K562 (cell line): ENCODE data around the gene SEMA6C. TPM values are rescaled to one million over a fixed set of nuclear protein-coding genes. Genes with fewer than 3 reads are reported as not detected.
A peak's percentile ranks its signal among the peaks of the same experiment; 100 is the strongest.

Experiments used
- ATAC-seq: fragments of 200-7000 bp; cut with Tn5 transposase; 3 replicates; pipeline ENCODE4 v1.9.1; 2020; ENCODE audit warnings: moderate library complexity
- BruUV-seq: library from RNA; stranded (reverse); fragments of 400-500 nt; replicated peaks from 2 replicates; lab custom pipeline; 2021; lab: Mats Ljungman, UMichigan
- CTCF ChIA-PET: fragments of 300-600 bp; formaldehyde crosslinking; extraction: SDS; loops from one replicate; lab custom pipeline; 2021; ENCODE audit warnings: low intra/inter-chr PET ratio; lab: Yijun Ruan, JAX
- POLR2A ChIA-PET: fragments of 300-600, 350-650 bp; sonication (Branson Sonifier 250); formaldehyde crosslinking; extraction: SDS; loops from one replicate; lab custom pipeline; 2021; ENCODE audit warnings: antibody characterized with exemption, inconsistent platforms; lab: Yijun Ruan, JAX
- DNase-seq, 4 experiments: peaks; one replicate each; pipeline versions ENCODE4 v3.0.0 to v3.0.0-alpha.2; 2011 to 2018; ENCODE audit warnings: low spot score in 3 of 4, mixed read lengths in 3 of 4; ENCODE audit errors: extremely low read depth in 1 of 4
- FAIRE-seq: peaks from 2 replicates; lab custom pipeline; 2011; peaks lifted over from hg19 to GRCh38; lab: Jason Lieb, UNC
- H2AFZ ChIP-seq: 2 replicates; pipeline ENCODE4 v1.6.0; 2011; ENCODE audit warnings: low read depth, low read length, control low read depth, inconsistent platforms
- H3K27ac ChIP-seq: fragments of 200-600 bp; 3 replicates; pipeline ENCODE4 v1.8.0; 2011; ENCODE audit warnings: low read depth, mild to moderate bottlenecking, control low read depth, inconsistent platforms, low read length, moderate library complexity, mixed read lengths; ENCODE audit errors: extremely low read depth
- H3K27me3 ChIP-seq, 2 experiments: fragments of 300-600 bp in 1 of 2; 2 replicates in 1 of 2; 3 replicates in 1 of 2; pipeline versions ENCODE4 v1.6.0 to v1.8.0; 2011; ENCODE audit warnings: inconsistent platforms in 2 of 2, low read length in 2 of 2, mild to moderate bottlenecking in 1 of 2, mixed read lengths in 1 of 2, moderate library complexity in 1 of 2; ENCODE audit not compliant: control insufficient read depth in 2 of 2, insufficient read depth in 2 of 2
- H3K36me3 ChIP-seq: fragments of 300-600 bp; 3 replicates; pipeline ENCODE4 v1.8.0; 2011; ENCODE audit warnings: mild to moderate bottlenecking, low read length, inconsistent platforms; ENCODE audit not compliant: control insufficient read depth, insufficient read depth
- H3K4me1 ChIP-seq, 2 experiments: fragments of 200-600 bp in 1 of 2; replicated peaks in 1 of 2; 2 replicates in 1 of 2; 3 replicates in 1 of 2; pipeline versions ENCODE4 v1.5.1 to v1.8.0; 2011; ENCODE audit warnings: inconsistent platforms in 2 of 2, low read length in 2 of 2, mild to moderate bottlenecking in 1 of 2, mixed read lengths in 1 of 2, moderate library complexity in 1 of 2; ENCODE audit not compliant: control insufficient read depth in 2 of 2, insufficient read depth in 2 of 2
- H3K4me2 ChIP-seq: 2 replicates; pipeline ENCODE4 v1.6.1; 2011; ENCODE audit warnings: low read length, control low read depth, inconsistent platforms, mixed read lengths; ENCODE audit not compliant: insufficient read depth
- H3K4me3 ChIP-seq: fragments of 200-600 bp; sonication (generic), shearing (Covaris generic); 2 replicates; pipeline ENCODE4 v1.5.1; 2016; ENCODE audit warnings: control low read depth, inconsistent platforms
- H3K79me2 ChIP-seq: fragments of 200-600 bp; 3 replicates; pipeline ENCODE4 v1.8.0; 2011; ENCODE audit warnings: low read length, inconsistent platforms; ENCODE audit not compliant: control insufficient read depth, insufficient read depth
- H3K9ac ChIP-seq, 2 experiments: 2 replicates each; pipeline versions ENCODE4 v1.6.0 to v1.6.1; 2011; ENCODE audit warnings: low read depth in 2 of 2, low read length in 2 of 2, control low read depth in 1 of 2, inconsistent platforms in 1 of 2, mild to moderate bottlenecking in 1 of 2, mixed read lengths in 1 of 2; ENCODE audit not compliant: insufficient read depth in 1 of 2
- H3K9me1 ChIP-seq: one replicate; pipeline ENCODE4 v1.6.0; 2011; ENCODE audit warnings: inconsistent platforms, mild to moderate bottlenecking, low read length, moderate library complexity; ENCODE audit not compliant: control insufficient read depth, insufficient read depth
- H3K9me3 ChIP-seq: replicated peaks from 2 replicates; pipeline ENCODE4 v1.5.1; 2011; ENCODE audit warnings: low read depth, low read length, inconsistent platforms; ENCODE audit not compliant: control insufficient read depth, insufficient read depth
- H4K20me1 ChIP-seq: replicated peaks from 2 replicates; pipeline ENCODE4 v1.6.1; 2011; ENCODE audit warnings: low read length, inconsistent platforms, mixed read lengths; ENCODE audit not compliant: control insufficient read depth, insufficient read depth
- ARID4B ChIP-seq: sonication (generic); formaldehyde crosslinking; IDR thresholded peaks from 2 replicates; pipeline ENCODE4 v1.8.0; 2022; ENCODE audit warnings: mild to moderate bottlenecking, missing genetic modification reagents
- FOXJ2 ChIP-seq: fragments of 200-800 bp; sonication (Bioruptor generic); IDR thresholded peaks from 2 replicates; pipeline ENCODE4 v1.6.1; 2016; ENCODE audit warnings: missing genetic modification characterization, missing compliant biosample characterization
- MCM7 ChIP-seq, 2 experiments: fragments of 450-650 bp; IDR thresholded peaks; 2 replicates each; pipeline ENCODE4 v1.6.1; 2016 to 2018
- RHOXF2B ChIP-seq: fragments of 250-450 bp; sonication (Bioruptor Pico); conservative IDR thresholded peaks from 2 replicates; pipeline ENCODE4 v1.5.1; 2021
- TBP ChIP-seq: optimal IDR thresholded peaks from 2 replicates; pipeline ENCODE3; 2011; ENCODE audit warnings: low read depth, low read length, improper control_type of control experiment
- ZBTB7A ChIP-seq: IDR thresholded peaks from 2 replicates; pipeline ENCODE4 v1.6.1; 2011; ENCODE audit warnings: low read depth, mild to moderate bottlenecking, low read length, moderate library complexity, borderline replicate concordance; ENCODE audit not compliant: control insufficient read depth
- ZKSCAN1 ChIP-seq: fragments of 150-350 bp; IDR thresholded peaks from 2 replicates; pipeline ENCODE4 v1.6.1; 2016; ENCODE audit warnings: low read depth, low read length
- WGBS: fragments of 100-300 bp; shearing (Covaris generic); methylation state at CpG from one replicate; pipeline ENCODE4 v1.1.6; 2016; ENCODE audit warnings: low coverage, mixed read lengths; ENCODE audit not compliant: insufficient coverage; ENCODE audit errors: missing lambda C conversion rate; 5-methylcytosine and 5-hydroxymethylcytosine counted together
- in situ Hi-C: fragments of 300-500 bp; cut with MboI; formaldehyde crosslinking; loops from 4 replicates; pipeline ENCODE4 v1.15.0; 2018; ENCODE audit warnings: inconsistent platforms, mixed read lengths
- intact Hi-C: fragments of 100-400 bp; cut with micrococcal nuclease; formaldehyde crosslinking; loops from 2 replicates; pipeline ENCODE4 v1.14.2; 2022
- polyA plus RNA-seq, 8 experiments: library from polyadenylated mRNA; depleted of rRNA in 4 of 8; stranded (reverse) in 5 of 8; unstranded in 3 of 8; fragments of >200 nt; fragmentation: Nextera tagmentation in 2 of 8; fragmentation: Illumina TruSeq in 1 of 8; extraction: Ambion mirVana in 2 of 8; extraction: Trizol in 1 of 8; gene quantifications; 2 replicates each; pipeline versions ENCODE4 v1.2.1 to v1.2.3, GENCODE V29; 2011 to 2014; ENCODE audit warnings: inconsistent platforms in 1 of 8, missing spikeins in 1 of 8
- total RNA-seq, 7 experiments: library from RNA; depleted of rRNA in 6 of 7; stranded (reverse); fragments of >200 nt in 6 of 7; fragmentation: Illumina TruSeq in 2 of 7; extraction: Trizol in 2 of 7; gene quantifications; 2 replicates each; pipeline versions ENCODE4 v1.2.1 to v1.2.3, GENCODE V29; 2011 to 2021; ENCODE audit warnings: low replicate concordance in 1 of 7

Gene SEMA6C
- total and polyA plus RNA-seq, 9 of the 15 experiments (the other 6 are each of a cell fraction or from before 2014, with no cell fraction given) = 0.03 to 4.6 (median 0.95) TPM

GRCh38 chr1:151132335-151133017 is 14.0 kb downstream of the SEMA6C start:
- FAIRE-seq = no peak
- 78% methylated on average over 16 of the region's 74 CpGs for WGBS
- Histone ChIP-seq H3K4me1 (peaks cover 0 to 20% of the 10 kb centered on the region in 2 experiments; a peak in 2 of 5 replicates), H3K27ac (no peak overlapping the region), H4K20me1 (no peaks in the 10 kb centered on the region), H3K36me3 (no peaks in the 10 kb centered on the region), H3K27me3 (no peaks in the 10 kb centered on the region), H3K4me3 (no peak overlapping the region), H3K9me3 (no peaks in the 10 kb centered on the region), H3K9me1 (no peaks in the 10 kb centered on the region), H3K79me2 (no peaks in the 10 kb centered on the region), H3K9ac (no peak overlapping the region), H2AFZ (no peak overlapping the region), H3K4me2 (no peak overlapping the region)
- CTCF ChIA-PET = no interaction called here
- BruUV-seq = no TSS peak
- in situ Hi-C loops (no loop called here), intact Hi-C loops (no loop called here)
- no peak for TF ChIP-seq TBP
- TF ChIP-seq ZBTB7A = peak; percentile 37; the same call in 1 of the 2 replicates
- POLR2A ChIA-PET = no interaction called here
- DNase-seq = peak in 2 of 4 experiments; percentile 16 to 33
- no peak for ATAC-seq

- ChIA-PET POLR2A (interaction anchor here (0.7 to 1.7 kb wide), 5 partner anchors 12 to 62 kb away, joined by 3 to 6 read pairs (median 3); no protein-coding TSS in a partner anchor), CTCF (no interaction called here)
- H3K4me2 ChIP-seq = no peak overlapping the region
- no peak overlapping the region for H3K27ac ChIP-seq
- no TSS peak for BruUV-seq
- no peaks in the 10 kb centered on the region for H3K9me1 ChIP-seq
- no peak for FAIRE-seq
- no peak overlapping the region for H3K9ac ChIP-seq
- intact Hi-C loops (no loop called here), in situ Hi-C loops (no loop called here)
- ATAC-seq = no peak
- no peaks in the 10 kb centered on the region for H3K79me2 ChIP-seq
- H4K20me1 ChIP-seq = no peaks in the 10 kb centered on the region
- WGBS = 72% methylated on average over 26 of the region's 39 CpGs
- no peaks in the 10 kb centered on the region for H3K9me3 ChIP-seq
- no peak overlapping the region for H2AFZ ChIP-seq
- DNase-seq = peak in 1 of 4 experiments; percentile 6
- peaks cover 0 to 20% of the 10 kb centered on the region in 2 experiments; a peak in 2 of 5 replicates for H3K4me1 ChIP-seq
- H3K27me3 ChIP-seq = no peaks in the 10 kb centered on the region
- H3K36me3 ChIP-seq = no peaks in the 10 kb centered on the region
- no peak overlapping the region for H3K4me3 ChIP-seq
- TF ChIP-seq RHOXF2B (CRISPR knock-in tag) = no peak
- TF ChIP-seq FOXJ2 (tag) = no peak
- no peak for TF ChIP-seq MCM7 (IDR thresholded peaks at IDR 0.05)
- no peak for TF ChIP-seq ZKSCAN1
- TF ChIP-seq ARID4B (CRISPR knock-in tag) = no peak
Observed at GRCh38 chr1:151131701-151132334, 14.6 kb downstream of the SEMA6C start.
